ENCODE measurements around the gene PARN. TPM values are rescaled to one million over a fixed set of nuclear protein-coding genes. Genes with fewer than 3 reads are reported as not detected.
"Not testable (repeated sequence)": the region's sequence is repeated elsewhere in the genome, so short reads cannot be mapped to it uniquely, and the experiment has no call there.

Gene PARN
- total and polyA plus RNA-seq, 2 experiments from 2014 or later, result 35.0 to 35.4 TPM

DNA sequence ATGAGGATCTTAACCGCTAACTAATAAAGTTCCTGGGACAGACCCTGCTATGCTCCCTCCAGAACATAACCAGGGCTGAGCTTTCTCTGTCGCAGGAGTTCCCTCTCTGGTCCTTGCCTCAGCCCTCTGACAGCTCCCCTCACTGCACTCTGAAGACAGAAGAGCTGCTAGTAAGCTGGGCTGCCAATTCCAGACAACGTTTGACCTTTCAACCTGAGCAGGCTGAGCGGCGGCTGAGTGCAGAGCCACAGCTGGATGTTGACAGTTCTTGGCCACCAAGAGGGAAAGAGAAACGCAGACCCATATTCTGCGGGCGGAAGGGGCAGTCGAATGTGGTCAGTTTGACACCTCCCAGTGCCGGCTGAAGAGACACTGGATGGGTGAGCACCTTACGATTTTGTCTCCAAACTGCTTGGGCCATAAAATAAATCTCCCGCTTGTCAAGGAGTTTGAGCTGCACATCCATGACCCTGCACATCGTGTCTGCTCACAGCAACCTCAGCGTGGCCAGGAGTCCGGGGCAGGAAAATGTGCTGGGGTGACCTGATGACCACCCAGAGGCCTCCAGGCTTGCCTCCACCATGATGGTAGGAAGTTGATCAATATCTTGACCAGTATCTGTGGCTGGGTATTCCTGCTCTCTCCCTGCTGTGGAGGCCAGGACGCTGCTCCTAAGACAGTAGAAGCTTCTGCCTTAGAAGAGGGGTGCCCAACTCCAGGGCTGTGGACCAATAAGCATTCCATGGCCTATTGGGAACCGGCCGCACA, 209.2 kb downstream of the PARN start:
- no peak overlapping the region for H3K9ac ChIP-seq
- no peak overlapping the region for H3K4me3 ChIP-seq
- no peaks in the 10 kb centered on the region for H4K20me1 ChIP-seq (ENCODE audit: insufficient read depth)
- no peaks in the 10 kb centered on the region for H3K9me3 ChIP-seq (ENCODE audit: low read depth)
- no peak overlapping the region for H2AFZ ChIP-seq
- TF ChIP-seq EZH2phosphoT487 (IDR thresholded peaks at IDR 0.05; ENCODE audit: insufficient read depth, low read depth) (no peak), EZH2 (IDR thresholded peaks at IDR 0.05; ENCODE audit: insufficient read depth, poor library complexity, severe bottlenecking) (no peak)
- H3K4me1 ChIP-seq (ENCODE audit: insufficient read depth), result peaks cover 6% of the 10 kb centered on the region; the same call in 1 of the 2 replicates
- no peak overlapping the region for H3K4me2 ChIP-seq (ENCODE audit: unreplicated experiment)
- no peaks in the 10 kb centered on the region for H3F3A ChIP-seq (ENCODE audit: insufficient read depth)
- in situ Hi-C loops (cut with MboI), result no loop called here
- H3K9me2 ChIP-seq (ENCODE audit: insufficient read depth), result no peaks in the 10 kb centered on the region
- H3K36me3 ChIP-seq (ENCODE audit: low read depth), result no peaks in the 10 kb centered on the region
- no peak for DNase-seq
- H3K27me3 ChIP-seq (replicated peaks; ENCODE audit: insufficient read depth), result no peaks in the 10 kb centered on the region
- H3K79me2 ChIP-seq (ENCODE audit: insufficient read depth), result no peaks in the 10 kb centered on the region
- 83% methylated on average over 18 of the region's 18 CpGs for WGBS, 2 experiments (ENCODE audit: low coverage in 1 of 2, low lambda C conversion rate in 2 of 2, missing lambda C conversion rate in 2 of 2)
- no peak overlapping the region for H3K27ac ChIP-seq

DNA sequence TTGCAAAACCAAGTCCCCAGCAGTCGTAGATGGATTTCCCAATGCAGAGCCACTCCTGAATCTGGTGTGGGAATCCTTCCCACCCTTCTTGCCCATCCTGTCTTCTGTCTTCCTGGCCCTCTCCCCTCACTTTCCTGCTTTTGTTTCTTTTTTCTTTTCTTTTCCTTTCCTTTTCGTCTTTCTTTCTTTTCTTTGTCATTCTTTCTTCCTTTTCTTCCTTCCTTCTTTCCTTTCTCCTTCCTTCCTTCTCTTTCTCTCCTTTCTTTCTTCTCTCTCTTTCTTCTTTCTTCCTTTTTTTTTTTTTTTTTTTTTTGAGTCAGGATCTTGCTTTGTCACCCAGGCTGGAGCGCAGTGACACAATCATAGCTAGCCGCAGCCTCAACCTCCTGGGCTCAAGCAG, 209.8 kb downstream of the PARN start:
- H3K27me3 ChIP-seq (replicated peaks; ENCODE audit: insufficient read depth); in situ Hi-C loops (cut with MboI); H3K36me3 ChIP-seq (ENCODE audit: low read depth); H3K9me3 ChIP-seq (ENCODE audit: low read depth); H3K79me2 ChIP-seq (ENCODE audit: insufficient read depth); H3K9me2 ChIP-seq (ENCODE audit: insufficient read depth); DNase-seq; H3K27ac ChIP-seq; H3F3A ChIP-seq (ENCODE audit: insufficient read depth); H4K20me1 ChIP-seq (ENCODE audit: insufficient read depth); H2AFZ ChIP-seq; H3K4me1 ChIP-seq (ENCODE audit: insufficient read depth); H3K4me3 ChIP-seq; H3K4me2 ChIP-seq (ENCODE audit: unreplicated experiment); H3K9ac ChIP-seq: not testable (repeated sequence)
- WGBS, 2 experiments (ENCODE audit: low coverage in 1 of 2, low lambda C conversion rate in 2 of 2, missing lambda C conversion rate in 2 of 2), result 71 to 81% methylated on average over 4 of the region's 4 CpGs

DNA sequence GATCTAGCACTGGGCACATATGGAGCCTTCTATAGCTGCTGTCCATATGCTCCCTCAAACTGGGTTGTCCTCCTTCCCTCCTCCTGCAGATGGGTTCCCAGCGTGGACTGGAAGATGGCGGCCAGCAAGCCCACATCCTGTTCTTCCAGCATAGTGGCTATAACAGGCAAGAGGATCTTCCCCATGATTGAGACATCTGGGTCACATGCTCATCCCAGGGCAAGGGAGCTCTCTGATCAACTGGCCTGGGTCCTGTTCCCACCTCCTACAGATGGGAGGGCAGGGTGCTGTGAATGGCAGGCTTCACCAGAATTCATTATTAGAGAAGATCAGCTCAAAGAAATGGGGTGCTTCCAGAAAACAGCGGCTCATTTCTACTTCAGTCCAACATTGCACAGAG, 210.2 kb downstream of the PARN start:
- H3K79me2 ChIP-seq (ENCODE audit: insufficient read depth), result no peaks in the 10 kb centered on the region
- no peaks in the 10 kb centered on the region for H3F3A ChIP-seq (ENCODE audit: insufficient read depth)
- no peak overlapping the region for H2AFZ ChIP-seq
- H3K36me3 ChIP-seq (ENCODE audit: low read depth), result no peaks in the 10 kb centered on the region
- 97 to 100% methylated on average over 3 of the region's 3 CpGs for WGBS, 2 experiments (ENCODE audit: low coverage in 1 of 2, low lambda C conversion rate in 2 of 2, missing lambda C conversion rate in 2 of 2)
- H3K4me1 ChIP-seq (ENCODE audit: insufficient read depth), result peaks cover 6% of the 10 kb centered on the region; the same call in 1 of the 2 replicates
- H3K4me3 ChIP-seq, result no peak overlapping the region
- TF ChIP-seq EZH2 (IDR thresholded peaks at IDR 0.05; ENCODE audit: insufficient read depth, poor library complexity, severe bottlenecking) (no peak), EZH2phosphoT487 (IDR thresholded peaks at IDR 0.05; ENCODE audit: insufficient read depth, low read depth) (no peak)
- H3K9me3 ChIP-seq (ENCODE audit: low read depth), result no peaks in the 10 kb centered on the region
- in situ Hi-C loops (cut with MboI), result no loop called here
- H3K27me3 ChIP-seq (replicated peaks; ENCODE audit: insufficient read depth), result no peaks in the 10 kb centered on the region
- no peaks in the 10 kb centered on the region for H3K9me2 ChIP-seq (ENCODE audit: insufficient read depth)
- H4K20me1 ChIP-seq (ENCODE audit: insufficient read depth), result no peaks in the 10 kb centered on the region
- DNase-seq, result no peak
- H3K27ac ChIP-seq, result no peak overlapping the region
- no peak overlapping the region for H3K4me2 ChIP-seq (ENCODE audit: unreplicated experiment)
- no peak overlapping the region for H3K9ac ChIP-seq

DNA sequence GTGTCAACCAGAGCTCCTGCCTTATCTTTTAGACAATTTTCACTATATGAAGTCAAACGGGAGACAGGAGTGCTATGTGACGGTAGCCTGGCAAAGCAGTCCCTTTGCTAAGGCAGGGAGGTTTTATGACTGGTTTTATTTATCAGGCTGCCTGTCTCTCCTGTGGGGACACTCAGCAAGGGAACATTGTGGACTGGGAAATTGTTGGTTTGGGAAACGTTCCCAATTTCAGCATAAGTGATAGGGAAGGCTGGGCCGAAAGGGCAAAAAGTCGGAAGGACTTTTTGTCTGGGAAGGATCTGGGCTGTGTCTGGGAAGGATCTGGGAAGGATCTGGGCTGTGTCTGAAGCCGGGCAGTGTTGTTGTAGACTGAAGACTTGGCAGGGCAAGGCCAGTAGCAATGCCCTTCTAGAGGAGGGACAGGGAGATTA, 211.2 kb downstream of the PARN start:
- no peaks in the 10 kb centered on the region for H4K20me1 ChIP-seq (ENCODE audit: insufficient read depth)
- no peak overlapping the region for H3K9ac ChIP-seq
- no peaks in the 10 kb centered on the region for H3K36me3 ChIP-seq (ENCODE audit: low read depth)
- H3F3A ChIP-seq (ENCODE audit: insufficient read depth), result no peaks in the 10 kb centered on the region
- H3K79me2 ChIP-seq (ENCODE audit: insufficient read depth), result no peaks in the 10 kb centered on the region
- H3K4me1 ChIP-seq (ENCODE audit: insufficient read depth), result peaks cover 6% of the 10 kb centered on the region; the same call in 1 of the 2 replicates
- no peaks in the 10 kb centered on the region for H3K9me3 ChIP-seq (ENCODE audit: low read depth)
- H3K27me3 ChIP-seq (replicated peaks; ENCODE audit: insufficient read depth), result no peaks in the 10 kb centered on the region
- no peak overlapping the region for H3K27ac ChIP-seq
- no peaks in the 10 kb centered on the region for H3K9me2 ChIP-seq (ENCODE audit: insufficient read depth)
- 41 to 42% methylated on average over 6 of the region's 6 CpGs for WGBS, 2 experiments (ENCODE audit: low coverage in 1 of 2, low lambda C conversion rate in 2 of 2, missing lambda C conversion rate in 2 of 2)
- in situ Hi-C loops (cut with MboI), result no loop called here
- H3K4me2 ChIP-seq (ENCODE audit: unreplicated experiment), result no peak overlapping the region
- H3K4me3 ChIP-seq, result no peak overlapping the region
- no peak for TF ChIP-seq EZH2phosphoT487 (IDR thresholded peaks at IDR 0.05; ENCODE audit: insufficient read depth, low read depth)
- TF ChIP-seq EZH2 (IDR thresholded peaks at IDR 0.05; ENCODE audit: insufficient read depth, poor library complexity, severe bottlenecking), result no peak
- DNase-seq, result no peak
- H2AFZ ChIP-seq, result no peak overlapping the region
